T-helper 2 cell treated with Interferon-gamma antibody and Interleukin-4, amounts not matched to agents 5 μg/mL and 100 μg/mL, for 36 hours (primary cell): ENCODE measurements around the gene AADACL3.

Experiments used
- DNase-seq: peaks from one replicate; pipeline ENCODE4 v3.0.0; 2021; ENCODE audit warnings: low spot score
- H3K27ac Mint-ChIP-seq: one replicate; pipeline ENCODE4 v1.8.0; 2021; ENCODE audit warnings: mild to moderate bottlenecking, mixed read lengths
- H3K27me3 Mint-ChIP-seq: one replicate; pipeline ENCODE4 v1.8.0; 2021; ENCODE audit warnings: low read depth, mixed read lengths
- H3K36me3 Mint-ChIP-seq: one replicate; pipeline ENCODE4 v1.8.0; 2021; ENCODE audit warnings: low read depth, mixed read lengths
- H3K4me1 Mint-ChIP-seq: one replicate; pipeline ENCODE4 v1.8.0; 2021; ENCODE audit warnings: low read depth, mixed read lengths
- H3K4me3 Mint-ChIP-seq: one replicate; pipeline ENCODE4 v1.8.0; 2022; ENCODE audit warnings: mild to moderate bottlenecking, moderate library complexity, mixed read lengths
- H3K9me3 Mint-ChIP-seq: one replicate; pipeline ENCODE4 v1.8.0; 2021; ENCODE audit warnings: mixed read lengths

Gene AADACL3

GRCh38 chr1:12763479-12763878 is 47.6 kb downstream of the AADACL3 start:
- Mint-ChIP-seq H3K36me3 (no peaks in the 10 kb centered on the region), H3K4me3 (no peak overlapping the region), H3K27ac (no peak overlapping the region), H3K4me1 (no peaks in the 10 kb centered on the region), H3K27me3 (peaks cover 7% of the 10 kb centered on the region), H3K9me3 (no peaks in the 10 kb centered on the region)
- no peak for DNase-seq

GRCh38 chr1:12764016-12764415 is 48.1 kb downstream of the AADACL3 start:
- Mint-ChIP-seq H3K4me1 (no peaks in the 10 kb centered on the region), H3K4me3 (no peak overlapping the region), H3K36me3 (no peaks in the 10 kb centered on the region), H3K9me3 (no peaks in the 10 kb centered on the region), H3K27ac (no peak overlapping the region), H3K27me3 (peaks cover 7% of the 10 kb centered on the region)
- DNase-seq: no peak

DNA sequence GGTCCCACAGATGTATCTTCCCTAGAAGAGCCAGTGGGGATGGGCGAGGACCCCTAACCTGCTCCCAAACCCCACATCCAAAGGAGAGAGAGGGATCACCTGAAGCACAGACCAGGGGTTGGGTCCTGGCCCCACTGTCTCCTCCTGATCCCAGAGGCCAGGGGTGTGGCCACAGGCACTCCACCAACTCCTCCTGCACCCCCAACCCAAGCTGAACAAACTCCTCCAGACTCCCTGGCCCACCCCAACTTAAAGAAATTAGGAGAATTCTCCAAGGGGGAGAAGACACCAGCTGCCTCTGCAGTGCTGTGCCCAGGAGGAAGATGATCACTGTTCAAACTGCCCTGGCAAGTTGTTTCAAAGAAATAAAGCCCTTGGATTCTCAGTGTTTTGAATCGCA is 53.1 kb downstream of the AADACL3 start:
- H3K4me3 Mint-ChIP-seq: no peak overlapping the region
- no peaks in the 10 kb centered on the region for H3K9me3 Mint-ChIP-seq
- no peak for DNase-seq
- H3K36me3 Mint-ChIP-seq: no peaks in the 10 kb centered on the region
- no peak overlapping the region for H3K27ac Mint-ChIP-seq
- peaks cover 7% of the 10 kb centered on the region for H3K27me3 Mint-ChIP-seq
- no peaks in the 10 kb centered on the region for H3K4me1 Mint-ChIP-seq

DNA sequence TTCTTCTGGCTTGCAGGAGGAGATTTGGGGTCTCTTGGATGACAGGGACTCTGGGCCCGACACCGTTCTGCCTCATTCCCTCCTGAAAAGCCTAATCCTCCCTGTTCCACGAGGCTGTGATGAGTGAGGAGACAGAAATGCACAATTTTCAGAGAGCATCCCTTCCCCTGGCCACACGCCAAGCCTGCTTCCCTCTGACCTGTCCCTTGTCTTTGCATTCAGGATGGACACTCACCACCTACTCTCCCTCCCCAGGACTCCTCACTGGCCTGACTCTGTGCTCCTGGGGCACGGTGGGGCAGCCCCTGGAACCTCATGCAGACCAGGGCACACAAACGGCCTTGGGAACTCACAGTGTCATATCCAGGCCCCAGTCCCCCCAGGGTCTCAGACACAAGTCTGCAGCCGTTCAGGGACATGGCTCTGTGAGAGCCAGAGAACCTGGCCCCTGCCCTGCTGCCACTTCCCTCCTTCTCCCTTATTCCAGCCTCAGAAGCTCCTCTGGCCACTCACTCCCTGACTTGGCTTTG is 54.1 kb downstream of the AADACL3 start:
- no peaks in the 10 kb centered on the region for H3K9me3 Mint-ChIP-seq
- no peak overlapping the region for H3K4me3 Mint-ChIP-seq
- DNase-seq: no peak
- no peaks in the 10 kb centered on the region for H3K36me3 Mint-ChIP-seq
- H3K27ac Mint-ChIP-seq: no peak overlapping the region
- peaks cover 7% of the 10 kb centered on the region for H3K27me3 Mint-ChIP-seq
- no peaks in the 10 kb centered on the region for H3K4me1 Mint-ChIP-seq

DNA sequence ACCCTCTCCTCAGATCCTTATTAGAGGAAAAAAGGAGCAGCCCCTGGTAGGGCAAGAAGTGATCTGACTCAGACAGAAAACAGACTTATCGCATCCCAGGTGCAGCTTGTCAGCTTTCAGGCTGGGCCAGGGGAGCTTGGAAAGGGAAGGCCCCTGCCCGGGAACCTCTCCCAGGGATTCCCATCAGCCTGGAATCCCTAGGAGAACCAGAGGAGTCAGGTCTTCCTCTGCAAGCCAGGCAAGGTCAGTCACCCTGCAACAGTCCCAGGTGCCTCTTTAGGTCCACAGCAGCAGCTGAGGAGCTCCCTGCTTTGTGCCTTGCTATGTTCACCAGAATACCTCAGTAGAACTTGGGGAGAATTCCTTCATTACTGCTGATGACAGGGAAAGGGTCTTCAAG is 54.7 kb downstream of the AADACL3 start:
- Mint-ChIP-seq H3K27me3 (peaks cover 7% of the 10 kb centered on the region), H3K36me3 (no peaks in the 10 kb centered on the region), H3K9me3 (no peaks in the 10 kb centered on the region), H3K4me1 (no peaks in the 10 kb centered on the region), H3K27ac (no peak overlapping the region), H3K4me3 (no peak overlapping the region)
- no peak for DNase-seq

DNA sequence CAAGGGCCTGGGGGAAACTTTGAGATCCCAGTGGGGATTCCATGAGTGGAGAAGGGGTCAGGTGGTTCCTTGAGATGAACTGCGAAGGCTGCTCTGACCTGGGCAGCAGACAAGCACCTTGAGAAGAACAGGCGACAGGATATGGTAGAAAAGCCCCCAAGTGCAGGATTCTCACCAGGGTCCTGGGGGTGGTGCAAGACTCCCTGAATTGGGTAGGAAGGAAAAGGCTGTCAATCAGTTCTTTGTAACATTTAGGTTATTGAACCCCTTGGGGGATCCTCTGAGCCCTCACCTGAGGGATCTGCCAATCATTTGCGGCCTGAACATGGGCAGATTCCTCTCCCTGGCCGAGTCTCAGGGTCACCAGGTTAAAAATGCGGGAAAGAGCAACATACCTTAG is 55.3 kb downstream of the AADACL3 start:
- Mint-ChIP-seq H3K4me3 (no peak overlapping the region), H3K4me1 (no peaks in the 10 kb centered on the region), H3K27me3 (peaks cover 7% of the 10 kb centered on the region), H3K36me3 (no peaks in the 10 kb centered on the region), H3K9me3 (no peaks in the 10 kb centered on the region), H3K27ac (no peak overlapping the region)
- DNase-seq: no peak

- H3K4me1 Mint-ChIP-seq: no peaks in the 10 kb centered on the region
- no peaks in the 10 kb centered on the region for H3K9me3 Mint-ChIP-seq
- H3K27me3 Mint-ChIP-seq: peaks cover 3% of the 10 kb centered on the region
- DNase-seq: no peak
- no peak overlapping the region for H3K4me3 Mint-ChIP-seq
- no peak overlapping the region for H3K27ac Mint-ChIP-seq
- no peaks in the 10 kb centered on the region for H3K36me3 Mint-ChIP-seq
Measured at GRCh38 chr1:12772520-12772919, 56.6 kb downstream of the AADACL3 start.

GRCh38 chr1:12773438-12773837 is 57.5 kb downstream of the AADACL3 start, which contains the start of gene PRAMEF12:
TSS of gene PRAMEF12 (plus strand) at chr1:12773738. CDS start at chr1:12774868, 1,130 bp downstream.
- Mint-ChIP-seq H3K27ac (no peak within 1 kb of the TSS), H3K36me3 (no peaks in the 10 kb centered on the region)
- no peak for DNase-seq

GRCh38 chr1:12774801-12775345 is 59.0 kb downstream of the AADACL3 start:
- no peaks in the 10 kb centered on the region for H3K27me3 Mint-ChIP-seq
- H3K36me3 Mint-ChIP-seq: no peaks in the 10 kb centered on the region
- H3K4me3 Mint-ChIP-seq: no peak overlapping the region
- no peaks in the 10 kb centered on the region for H3K4me1 Mint-ChIP-seq
- DNase-seq: no peak
- H3K27ac Mint-ChIP-seq: no peak overlapping the region
- H3K9me3 Mint-ChIP-seq: no peaks in the 10 kb centered on the region

More at GRCh38 chr1:12773438-12773837, 57.5 kb downstream of the AADACL3 start, which contains the start of gene PRAMEF12:
- Mint-ChIP-seq H3K4me3 (no peak within 1 kb of the TSS), H3K27me3 (no peaks in the 10 kb centered on the region), H3K9me3 (no peaks in the 10 kb centered on the region), H3K4me1 (no peaks in the 10 kb centered on the region)

DNA sequence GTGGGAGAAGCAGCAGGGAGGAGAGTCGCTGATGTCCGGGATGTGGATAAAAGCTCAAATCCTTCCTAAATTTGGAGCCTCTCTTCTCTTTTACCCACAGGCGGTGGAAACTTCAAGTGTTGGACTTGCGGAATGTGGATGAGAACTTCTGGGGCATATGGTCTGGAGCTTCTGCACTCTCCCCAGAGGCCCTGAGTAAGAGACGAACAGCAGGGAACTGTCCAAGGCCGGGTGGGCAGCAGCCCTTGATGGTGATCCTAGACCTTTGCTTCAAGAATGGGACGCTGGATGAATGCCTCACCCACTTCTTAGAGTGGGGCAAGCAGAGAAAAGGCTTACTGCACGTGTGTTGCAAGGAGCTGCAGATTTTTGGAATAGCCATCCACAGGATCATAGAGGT is 59.5 kb downstream of the AADACL3 start:
- no peaks in the 10 kb centered on the region for H3K27me3 Mint-ChIP-seq
- H3K27ac Mint-ChIP-seq: no peak overlapping the region
- H3K9me3 Mint-ChIP-seq: no peaks in the 10 kb centered on the region
- DNase-seq: no peak
- H3K4me3 Mint-ChIP-seq: no peak overlapping the region
- H3K36me3 Mint-ChIP-seq: no peaks in the 10 kb centered on the region
- no peaks in the 10 kb centered on the region for H3K4me1 Mint-ChIP-seq

- DNase-seq: no peak
- Mint-ChIP-seq H3K4me1 (no peaks in the 10 kb centered on the region), H3K27me3 (no peaks in the 10 kb centered on the region), H3K9me3 (no peaks in the 10 kb centered on the region), H3K4me3 (no peak overlapping the region), H3K27ac (no peak overlapping the region), H3K36me3 (no peaks in the 10 kb centered on the region)
Measured at GRCh38 chr1:12776801-12777557, 61.1 kb downstream of the AADACL3 start.
